Fibroblast of lung (primary cell): ENCODE results near the gene JUNB. TPM values are rescaled to one million over a fixed set of nuclear protein-coding genes. Genes with fewer than 3 reads are reported as not detected.

ENCODE experiments used
- DNase-seq, 2 donors: peaks; one replicate each; pipeline versions ENCODE4 v3.0.0 to v3.0.0-alpha.2; 2010; ENCODE audit warnings: low read depth in 2 of 2
- H2AFZ ChIP-seq: 2 replicates; pipeline ENCODE4 v1.5.1; 2012; ENCODE audit warnings: low read length, control low read depth, inconsistent platforms
- H3K27ac ChIP-seq: 2 replicates; pipeline ENCODE4 v1.5.1; 2011; ENCODE audit warnings: low read length, control low read depth; ENCODE audit not compliant: insufficient read depth
- H3K27me3 ChIP-seq: 2 replicates; pipeline ENCODE4 v1.5.1; 2011; ENCODE audit warnings: mild to moderate bottlenecking, low read length; ENCODE audit not compliant: control insufficient read depth, insufficient read depth
- H3K36me3 ChIP-seq: 2 replicates; pipeline ENCODE4 v1.5.1; 2011; ENCODE audit warnings: low read length; ENCODE audit not compliant: control insufficient read depth, insufficient read depth
- H3K4me1 ChIP-seq: 2 replicates; pipeline ENCODE4 v1.5.1; 2011; ENCODE audit warnings: low read length; ENCODE audit not compliant: control insufficient read depth, insufficient read depth; ENCODE audit errors: extremely low read depth
- H3K4me2 ChIP-seq: 2 replicates; pipeline ENCODE4 v1.5.1; 2011; ENCODE audit warnings: low read length, control low read depth; ENCODE audit not compliant: insufficient read depth; ENCODE audit errors: extremely low read depth
- H3K4me3 ChIP-seq, 4 experiments: fragments of 200-600 bp in 1 of 4; sonication (generic) in 1 of 4; replicated peaks in 1 of 4; 2 replicates each; pipeline ENCODE4 v1.5.1; 2011 to 2016; ENCODE audit warnings: low read length in 4 of 4, low read depth in 3 of 4, mild to moderate bottlenecking in 3 of 4, control low read depth in 2 of 4, inconsistent platforms in 1 of 4, mixed read lengths in 1 of 4; ENCODE audit not compliant: insufficient read depth in 1 of 4; ENCODE audit errors: control extremely low read depth in 1 of 4
- H3K79me2 ChIP-seq: 2 replicates; pipeline ENCODE4 v1.5.1; 2012; ENCODE audit warnings: mild to moderate bottlenecking, low read length, inconsistent platforms; ENCODE audit not compliant: control insufficient read depth, insufficient read depth
- H3K9ac ChIP-seq: 2 replicates; pipeline ENCODE4 v1.5.1; 2011; ENCODE audit warnings: mild to moderate bottlenecking, low read length, control low read depth; ENCODE audit not compliant: insufficient read depth
- H3K9me3 ChIP-seq: 2 replicates; pipeline ENCODE4 v1.5.1; 2012; ENCODE audit warnings: low read depth, low read length; ENCODE audit not compliant: control insufficient read depth, insufficient read depth
- H4K20me1 ChIP-seq: 2 replicates; pipeline ENCODE4 v1.5.1; 2011; ENCODE audit warnings: low read length; ENCODE audit not compliant: control insufficient read depth, insufficient read depth; ENCODE audit errors: extremely low read depth
- CTCF ChIP-seq, 2 donors: IDR thresholded peaks in 1 of 2; conservative IDR thresholded peaks in 1 of 2; 1 replicate in 1 of 2; 2 replicates in 1 of 2; pipeline ENCODE4 v1.5.1; 2011 to 2012; ENCODE audit warnings: low read length in 2 of 2, control low read depth in 1 of 2, inconsistent platforms in 1 of 2, low read depth in 1 of 2, mild to moderate bottlenecking in 1 of 2
- EZH2 ChIP-seq: IDR thresholded peaks from 2 replicates; pipeline ENCODE4 v1.5.1; 2012; ENCODE audit warnings: low read length, control low read depth, mild to moderate bottlenecking; ENCODE audit errors: missing control alignments
- polyA plus RNA-seq, 2 donors: library from polyadenylated mRNA; depleted of rRNA in 1 of 2; stranded (reverse) in 1 of 2; unstranded in 1 of 2; fragments of >200 nt; gene quantifications; 2 replicates each; pipeline ENCODE4 v1.2.1, GENCODE V29; 2011 to 2012; ENCODE audit warnings: missing spikeins in 1 of 2
- total RNA-seq: library from RNA; depleted of rRNA; stranded (reverse); fragments of >200 nt; gene quantifications from 2 replicates; pipeline ENCODE4 v1.2.1, GENCODE V29; 2014

The JUNB gene
- total and polyA plus RNA-seq, 2 donors (not counting 1 experiment from before 2014, with no cell fraction given), result 20.2 to 108 TPM

GRCh38 chr19:12799742-12800465, 8.6 kb downstream of the JUNB start:
- no peaks in the 10 kb centered on the region for H3K9me3 ChIP-seq
- peaks cover 3% of the 10 kb centered on the region for H3K79me2 ChIP-seq
- H3K4me1 ChIP-seq, result peaks cover 13% of the 10 kb centered on the region
- H3K4me3 ChIP-seq, result no peak overlapping the region
- no peak overlapping the region for H3K9ac ChIP-seq
- no peaks in the 10 kb centered on the region for H3K27me3 ChIP-seq
- no peaks in the 10 kb centered on the region for H4K20me1 ChIP-seq
- no peaks in the 10 kb centered on the region for H3K36me3 ChIP-seq
- H3K27ac ChIP-seq, result no peak overlapping the region
- TF ChIP-seq EZH2, result no peak
- TF ChIP-seq CTCF (conservative IDR thresholded peaks at IDR 0.05 in 1 of 2, IDR thresholded peaks at IDR 0.05 in 1 of 2; ENCODE audit: low read depth in 1 of 2, low read length in 2 of 2), result no peak
- no peak overlapping the region for H2AFZ ChIP-seq
- H3K4me2 ChIP-seq, result no peak overlapping the region
- DNase-seq, result no peak

GRCh38 chr19:12800466-12800770, 9.1 kb downstream of the JUNB start:
- H3K4me3 ChIP-seq, result peak overlapping the region in 3 of 4 experiments; percentile 85 to 87 (median 85)
- no peaks in the 10 kb centered on the region for H3K27me3 ChIP-seq
- H3K27ac ChIP-seq, result no peak overlapping the region
- no peaks in the 10 kb centered on the region for H3K36me3 ChIP-seq
- H3K79me2 ChIP-seq, result peaks cover 3% of the 10 kb centered on the region
- DNase-seq, result no peak
- TF ChIP-seq CTCF (conservative IDR thresholded peaks at IDR 0.05 in 1 of 2, IDR thresholded peaks at IDR 0.05 in 1 of 2; ENCODE audit: low read depth in 1 of 2, low read length in 2 of 2), result no peak
- TF ChIP-seq EZH2, result no peak
- H3K4me2 ChIP-seq, result peak overlapping the region; percentile 99
- H4K20me1 ChIP-seq, result no peaks in the 10 kb centered on the region
- no peak overlapping the region for H3K9ac ChIP-seq
- H2AFZ ChIP-seq, result no peak overlapping the region
- H3K9me3 ChIP-seq, result no peaks in the 10 kb centered on the region
- peaks cover 13% of the 10 kb centered on the region for H3K4me1 ChIP-seq

GRCh38 chr19:12800923-12801465, 9.7 kb downstream of the JUNB start:
- peak overlapping the region; percentile 52 for H3K27ac ChIP-seq
- TF ChIP-seq EZH2, result no peak
- no peak for TF ChIP-seq CTCF (conservative IDR thresholded peaks at IDR 0.05 in 1 of 2, IDR thresholded peaks at IDR 0.05 in 1 of 2; ENCODE audit: low read depth in 1 of 2, low read length in 2 of 2)
- peak overlapping the region; percentile 79 to 87 (median 85) for H3K4me3 ChIP-seq
- peaks cover 11% of the 10 kb centered on the region for H3K4me1 ChIP-seq
- no peaks in the 10 kb centered on the region for H4K20me1 ChIP-seq
- no peaks in the 10 kb centered on the region for H3K9me3 ChIP-seq
- peak overlapping the region; percentile 99 for H3K4me2 ChIP-seq
- no peaks in the 10 kb centered on the region for H3K36me3 ChIP-seq
- peak overlapping the region; percentile 73 for H3K9ac ChIP-seq
- H2AFZ ChIP-seq, result peak overlapping the region; percentile 82
- no peaks in the 10 kb centered on the region for H3K27me3 ChIP-seq
- DNase-seq, result no peak
- peaks cover 3% of the 10 kb centered on the region for H3K79me2 ChIP-seq
